ENCODE data around the gene CENPK. TPM values are rescaled to one million over a fixed set of nuclear protein-coding genes. Genes with fewer than 3 reads are reported as not detected.
A peak's percentile ranks its signal among the peaks of the same experiment; 100 is the strongest.

The CENPK gene
- polyA plus RNA-seq, 1 experiment, result 4.8 TPM

DNA sequence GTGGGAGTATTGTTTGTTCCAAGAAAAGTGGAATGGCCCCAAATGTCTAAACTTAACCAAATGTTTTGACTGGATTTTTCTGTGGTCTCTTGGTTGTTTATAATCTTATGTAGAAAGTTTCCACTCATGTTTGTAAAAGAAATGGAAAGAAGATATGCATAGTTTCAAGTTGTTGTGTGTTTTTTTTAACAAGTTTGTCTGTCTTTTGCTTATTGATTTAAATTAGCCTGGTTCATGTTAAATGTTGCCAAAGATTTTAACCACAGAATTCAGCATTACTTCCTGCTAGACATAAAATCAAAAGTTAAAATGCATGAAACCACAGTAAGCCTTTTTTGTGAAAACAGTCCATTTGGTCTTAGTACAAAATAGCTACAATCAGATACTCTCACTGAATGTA is 14.2 kb upstream of the CENPK start:
- Histone ChIP-seq H3K36me3 (ENCODE audit: control insufficient read depth, insufficient read depth, low read length) (peaks cover 5% of the 10 kb centered on the region; the same call in 1 of the 2 replicates), H3K4me3 (ENCODE audit: low read depth, low read length) (no peak overlapping the region), H3K27me3 (ENCODE audit: control insufficient read depth, insufficient read depth, low read length) (no peaks in the 10 kb centered on the region)
- ChIA-PET POLR2A (interaction anchor here (0.6 kb wide), 1 partner anchor 13 kb away, joined by 3 read pairs; no protein-coding TSS in a partner anchor), CTCF (interaction anchor here (0.7 kb wide), 1 partner anchor 775 kb away, joined by 3 read pairs; no protein-coding TSS in a partner anchor)
- TF ChIP-seq, protein P1, sequence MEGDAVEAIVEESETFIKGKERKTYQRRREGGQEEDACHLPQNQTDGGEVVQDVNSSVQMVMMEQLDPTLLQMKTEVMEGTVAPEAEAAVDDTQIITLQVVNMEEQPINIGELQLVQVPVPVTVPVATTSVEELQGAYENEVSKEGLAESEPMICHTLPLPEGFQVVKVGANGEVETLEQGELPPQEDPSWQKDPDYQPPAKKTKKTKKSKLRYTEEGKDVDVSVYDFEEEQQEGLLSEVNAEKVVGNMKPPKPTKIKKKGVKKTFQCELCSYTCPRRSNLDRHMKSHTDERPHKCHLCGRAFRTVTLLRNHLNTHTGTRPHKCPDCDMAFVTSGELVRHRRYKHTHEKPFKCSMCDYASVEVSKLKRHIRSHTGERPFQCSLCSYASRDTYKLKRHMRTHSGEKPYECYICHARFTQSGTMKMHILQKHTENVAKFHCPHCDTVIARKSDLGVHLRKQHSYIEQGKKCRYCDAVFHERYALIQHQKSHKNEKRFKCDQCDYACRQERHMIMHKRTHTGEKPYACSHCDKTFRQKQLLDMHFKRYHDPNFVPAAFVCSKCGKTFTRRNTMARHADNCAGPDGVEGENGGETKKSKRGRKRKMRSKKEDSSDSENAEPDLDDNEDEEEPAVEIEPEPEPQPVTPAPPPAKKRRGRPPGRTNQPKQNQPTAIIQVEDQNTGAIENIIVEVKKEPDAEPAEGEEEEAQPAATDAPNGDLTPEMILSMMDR (IDR thresholded peaks at IDR 0.05; ENCODE audit: insufficient read depth, low read depth, low read length), result no peak
- DNase-seq (ENCODE audit: low read depth), result no peak

DNA sequence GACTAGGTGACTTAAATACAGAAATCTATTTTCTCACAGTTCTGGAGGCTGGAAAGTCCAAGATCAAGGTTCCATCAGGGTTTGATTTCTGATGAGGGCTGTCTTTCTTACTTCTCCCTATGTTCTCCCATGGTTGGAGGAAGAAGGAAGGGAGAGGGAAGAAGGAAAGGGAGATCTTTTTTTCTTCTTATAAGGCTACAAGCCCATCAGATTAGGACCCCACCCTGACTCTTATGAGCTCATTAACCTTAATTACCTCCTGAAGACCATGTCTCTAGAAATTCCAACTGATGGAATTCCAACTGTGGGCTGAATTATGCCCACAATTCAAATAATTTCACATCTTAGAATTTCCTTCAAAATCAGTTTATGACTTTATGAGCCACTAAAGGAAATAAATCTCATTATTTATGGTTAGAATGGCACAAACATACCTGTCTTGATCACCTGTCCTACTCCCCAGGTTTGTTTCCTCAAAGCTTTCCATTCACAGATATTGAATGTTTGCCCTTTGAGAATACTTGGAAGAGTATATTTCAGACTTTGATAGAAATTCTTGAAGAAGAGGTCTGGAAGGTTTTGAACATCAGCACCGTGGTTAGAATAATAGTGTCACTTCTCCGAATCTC is 7.7 kb upstream of the CENPK start:
- DNase-seq (ENCODE audit: low read depth), result no peak
- no peaks in the 10 kb centered on the region for H3K27me3 ChIP-seq (ENCODE audit: control insufficient read depth, insufficient read depth, low read length)
- peaks cover 2% of the 10 kb centered on the region; the same call in 1 of the 2 replicates for H3K36me3 ChIP-seq (ENCODE audit: control insufficient read depth, insufficient read depth, low read length)
- ChIA-PET POLR2A (no interaction called here), CTCF (no interaction called here)
- TF ChIP-seq, protein P1 (IDR thresholded peaks at IDR 0.05; ENCODE audit: insufficient read depth, low read depth, low read length), result no peak
- no peak overlapping the region for H3K4me3 ChIP-seq (ENCODE audit: low read depth, low read length)

DNA sequence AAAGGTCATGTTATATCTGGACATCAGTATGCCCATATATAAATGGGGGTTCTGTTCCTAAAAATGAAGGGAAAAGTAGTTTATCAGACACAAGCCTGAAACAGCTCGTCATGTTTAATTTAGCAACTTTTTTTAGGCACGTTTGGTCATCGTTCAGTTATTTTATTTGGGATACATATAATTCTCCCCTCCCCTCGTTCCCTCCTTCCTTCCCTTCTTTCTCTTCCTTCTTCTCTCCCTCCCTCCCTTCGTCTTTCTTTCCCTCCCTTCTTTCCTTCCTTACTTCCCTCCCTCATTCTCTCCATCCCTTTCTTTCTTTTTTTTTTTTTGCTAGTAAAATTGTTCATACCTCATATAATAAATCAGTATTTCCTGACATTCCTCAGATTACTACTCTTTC is 3.5 kb upstream of the CENPK start:
- ChIA-PET POLR2A (no interaction called here), CTCF (interaction anchor here (1.2 kb wide), 1 partner anchor 17 kb away, joined by 3 read pairs; no protein-coding TSS in a partner anchor)
- Histone ChIP-seq H3K36me3 (ENCODE audit: control insufficient read depth, insufficient read depth, low read length) (no peaks in the 10 kb centered on the region), H3K27me3 (ENCODE audit: control insufficient read depth, insufficient read depth, low read length) (no peaks in the 10 kb centered on the region), H3K4me3 (ENCODE audit: low read depth, low read length) (no peak overlapping the region)
- DNase-seq (ENCODE audit: low read depth), result no peak
- TF ChIP-seq, protein P1 (IDR thresholded peaks at IDR 0.05; ENCODE audit: insufficient read depth, low read depth, low read length), result no peak

DNA sequence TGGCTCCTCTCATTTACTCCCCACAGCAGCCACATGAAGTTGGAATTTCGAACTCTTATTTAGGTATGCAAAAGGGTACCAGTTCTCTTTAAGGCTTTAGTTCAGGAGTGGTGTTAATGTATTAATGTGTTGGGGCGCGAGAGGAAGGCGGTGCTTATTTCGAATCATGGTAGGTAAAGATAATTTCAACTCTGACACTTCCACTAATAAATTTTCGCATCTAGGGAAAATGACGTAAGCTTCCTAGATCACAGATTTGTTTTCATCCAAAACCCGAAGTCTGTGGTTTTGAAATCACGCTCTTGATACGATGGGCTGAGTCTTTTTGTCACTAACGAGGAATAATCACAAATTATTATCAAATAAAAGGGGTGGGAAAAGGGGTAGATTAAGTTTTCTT is 809 bp upstream of the CENPK start:
- ChIA-PET POLR2A (interaction anchor here (0.6 kb wide), 1 partner anchor 14 kb away, joined by 3 read pairs; no protein-coding TSS in a partner anchor), CTCF (no interaction called here)

DNA sequence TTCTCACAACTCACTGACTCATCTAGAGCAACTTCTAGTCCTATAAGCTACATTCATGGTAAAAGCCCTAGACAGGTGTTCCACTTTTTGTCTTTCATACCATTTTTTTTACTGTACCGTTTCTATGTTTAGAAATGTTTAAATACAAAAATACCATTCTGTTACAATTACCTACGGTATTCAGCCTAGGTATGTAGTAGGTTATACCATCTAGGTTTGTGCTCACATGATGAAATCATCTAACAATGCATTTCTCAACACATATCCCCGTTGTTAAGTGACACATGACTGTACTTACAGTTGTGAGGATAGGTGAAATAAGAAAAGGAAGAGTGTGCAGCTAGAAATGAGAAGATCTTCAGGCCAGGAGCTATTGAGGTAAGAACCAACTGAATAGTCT is 6.2 kb downstream of the CENPK start:
- ChIA-PET POLR2A (no interaction called here), CTCF (no interaction called here)
- Histone ChIP-seq H3K36me3 (ENCODE audit: control insufficient read depth, insufficient read depth, low read length) (no peaks in the 10 kb centered on the region), H3K27me3 (ENCODE audit: control insufficient read depth, insufficient read depth, low read length) (no peaks in the 10 kb centered on the region), H3K4me3 (ENCODE audit: low read depth, low read length) (no peak overlapping the region)
- no peak for DNase-seq (ENCODE audit: low read depth)
- TF ChIP-seq, protein P1 (IDR thresholded peaks at IDR 0.05; ENCODE audit: insufficient read depth, low read depth, low read length), result no peak

More for the DNA sequence above, 809 bp upstream of the CENPK start:
- no peaks in the 10 kb centered on the region for H3K36me3 ChIP-seq (ENCODE audit: control insufficient read depth, insufficient read depth, low read length)
- H3K4me3 ChIP-seq (ENCODE audit: low read depth, low read length), result peak overlapping the region; percentile 57
- TF ChIP-seq, protein P1 (IDR thresholded peaks at IDR 0.05; ENCODE audit: insufficient read depth, low read depth, low read length), result no peak
- no peak for DNase-seq (ENCODE audit: low read depth)
- no peaks in the 10 kb centered on the region for H3K27me3 ChIP-seq (ENCODE audit: control insufficient read depth, insufficient read depth, low read length)

All from BJ (cell line).